Subcutaneous abdominal adipose tissue (tissue), 5 donors: Measurements from ENCODE around the gene ADK.

ENCODE experiments used
- H3K27ac ChIP-seq: one replicate; pipeline ENCODE4 v1.7.0; 2013; ENCODE audit warnings: low read depth, mild to moderate bottlenecking, inconsistent platforms, low read length, moderate library complexity
- H3K27me3 ChIP-seq, 5 donors: one replicate each; pipeline ENCODE4 v1.7.0; 2013; ENCODE audit warnings: low read length in 5 of 5, inconsistent platforms in 1 of 5; ENCODE audit not compliant: control insufficient read depth in 5 of 5, insufficient read depth in 4 of 5
- H3K36me3 ChIP-seq, 5 donors: one replicate each; pipeline ENCODE4 v1.7.0; 2013; ENCODE audit warnings: low read length in 5 of 5; ENCODE audit not compliant: control insufficient read depth in 5 of 5, insufficient read depth in 5 of 5
- H3K4me1 ChIP-seq, 5 donors: one replicate each; pipeline ENCODE4 v1.7.0; 2013; ENCODE audit warnings: low read length in 5 of 5, mild to moderate bottlenecking in 3 of 5, moderate library complexity in 1 of 5; ENCODE audit not compliant: control insufficient read depth in 5 of 5, insufficient read depth in 5 of 5
- H3K4me3 ChIP-seq, 5 donors: one replicate each; pipeline ENCODE4 v1.7.0; 2013; ENCODE audit warnings: low read length in 5 of 5, low read depth in 1 of 5
- H3K9ac ChIP-seq, 5 donors: one replicate each; pipeline ENCODE4 v1.7.0; 2013; ENCODE audit warnings: low read length in 5 of 5, mild to moderate bottlenecking in 4 of 5, moderate library complexity in 3 of 5
- H3K9me3 ChIP-seq, 5 donors: one replicate each; pipeline ENCODE4 v1.7.0; 2013; ENCODE audit warnings: low read length in 5 of 5; ENCODE audit not compliant: control insufficient read depth in 5 of 5
- donor health status: healthy.
- donor health status: healthy.
- donor health status: healthy.
- donor health status: healthy.
- donor health status: healthy.

The ADK gene

GRCh38 chr10:74635655-74636054 is 484.6 kb downstream of the ADK start:
- no peak overlapping the region for H3K27ac ChIP-seq
- no peak overlapping the region for H3K9ac ChIP-seq
- H3K4me1 ChIP-seq: no peaks in the 10 kb centered on the region
- peaks cover 4 to 11% (median 9%) of the 10 kb centered on the region in 5 donors for H3K9me3 ChIP-seq
- H3K27me3 ChIP-seq: no peaks in the 10 kb centered on the region
- peaks cover 0 to 20% (median 3%) of the 10 kb centered on the region in 5 donors for H3K36me3 ChIP-seq
- H3K4me3 ChIP-seq: no peak overlapping the region

GRCh38 chr10:74637685-74638084 is 486.7 kb downstream of the ADK start:
- no peak overlapping the region for H3K4me3 ChIP-seq
- H3K9me3 ChIP-seq: peaks cover 4 to 11% (median 9%) of the 10 kb centered on the region in 5 donors

DNA sequence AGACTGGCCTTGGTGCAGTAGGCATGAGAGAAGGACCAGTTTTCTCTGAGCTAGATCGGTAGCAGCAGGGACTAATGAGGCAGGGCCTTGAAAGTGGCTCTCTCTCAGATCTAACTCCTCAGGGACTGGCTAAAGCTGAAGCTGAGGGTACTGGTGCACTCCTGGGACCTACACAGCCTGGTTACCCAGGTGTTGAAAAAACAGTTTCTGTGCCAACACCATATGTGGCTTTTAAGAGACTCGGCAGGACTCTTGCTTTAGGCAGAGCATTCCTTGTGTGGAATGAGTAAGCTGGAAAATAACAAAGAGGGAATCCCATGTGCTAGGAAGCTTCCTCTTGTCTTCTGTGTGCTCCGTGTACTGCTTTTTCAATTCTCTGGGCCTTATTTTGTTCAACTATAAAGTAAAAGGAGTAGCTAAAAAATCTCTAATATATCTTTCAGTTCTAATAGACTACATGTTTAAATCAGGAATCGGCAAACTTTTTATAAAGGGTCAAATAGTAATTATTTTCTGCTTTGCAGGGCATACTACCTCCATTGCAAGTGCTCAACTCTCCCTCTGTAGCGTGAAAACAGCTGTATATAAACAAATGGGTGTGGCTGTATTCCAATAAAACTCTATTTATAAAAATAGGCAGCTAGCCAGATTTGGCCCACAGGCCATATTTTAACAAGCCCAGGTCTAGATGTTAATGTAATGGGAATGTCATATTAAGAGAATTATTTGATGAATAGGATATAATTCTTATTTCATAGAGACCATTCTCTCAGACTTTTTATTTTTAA is 489.3 kb downstream of the ADK start:
- Histone ChIP-seq H3K36me3 (peaks cover 0 to 5% (median 0%) of the 10 kb centered on the region in 5 donors), H3K9me3 (peaks cover 0 to 5% (median 2%) of the 10 kb centered on the region in 5 donors), H3K27me3 (no peaks in the 10 kb centered on the region), H3K4me1 (no peaks in the 10 kb centered on the region), H3K4me3 (no peak overlapping the region), H3K27ac (no peak overlapping the region), H3K9ac (no peak overlapping the region)

More at GRCh38 chr10:74637685-74638084, 486.7 kb downstream of the ADK start:
- peaks cover 0 to 12% (median 0%) of the 10 kb centered on the region in 5 donors for H3K36me3 ChIP-seq
- H3K27ac ChIP-seq: no peak overlapping the region
- no peaks in the 10 kb centered on the region for H3K27me3 ChIP-seq
- H3K9ac ChIP-seq: no peak overlapping the region
- H3K4me1 ChIP-seq: no peaks in the 10 kb centered on the region

DNA sequence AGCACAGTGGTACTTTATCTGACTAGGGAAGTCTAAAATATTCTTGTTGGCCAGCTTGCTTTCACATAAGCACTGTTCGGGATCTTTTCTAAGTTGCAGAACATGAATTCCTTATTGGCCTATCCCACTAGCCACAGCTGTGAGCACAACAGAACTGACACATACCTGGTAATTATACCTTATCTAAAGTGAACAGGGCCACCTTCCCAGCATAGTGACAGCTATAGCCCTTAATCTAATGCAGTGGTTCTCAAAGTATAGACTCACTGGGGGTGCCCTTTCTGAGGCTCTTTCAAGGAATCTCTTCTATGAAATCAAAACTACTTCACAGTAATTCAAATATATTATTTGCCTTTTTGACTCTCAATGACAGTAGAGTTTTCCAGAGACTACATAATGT is 490.6 kb downstream of the ADK start:
- H3K27me3 ChIP-seq: no peaks in the 10 kb centered on the region
- no peak overlapping the region for H3K9ac ChIP-seq
- no peaks in the 10 kb centered on the region for H3K4me1 ChIP-seq
- H3K4me3 ChIP-seq: no peak overlapping the region
- peaks cover 0 to 4% (median 0%) of the 10 kb centered on the region in 5 donors for H3K9me3 ChIP-seq
- no peak overlapping the region for H3K27ac ChIP-seq
- peaks cover 0 to 2% (median 0%) of the 10 kb centered on the region in 5 donors for H3K36me3 ChIP-seq

DNA sequence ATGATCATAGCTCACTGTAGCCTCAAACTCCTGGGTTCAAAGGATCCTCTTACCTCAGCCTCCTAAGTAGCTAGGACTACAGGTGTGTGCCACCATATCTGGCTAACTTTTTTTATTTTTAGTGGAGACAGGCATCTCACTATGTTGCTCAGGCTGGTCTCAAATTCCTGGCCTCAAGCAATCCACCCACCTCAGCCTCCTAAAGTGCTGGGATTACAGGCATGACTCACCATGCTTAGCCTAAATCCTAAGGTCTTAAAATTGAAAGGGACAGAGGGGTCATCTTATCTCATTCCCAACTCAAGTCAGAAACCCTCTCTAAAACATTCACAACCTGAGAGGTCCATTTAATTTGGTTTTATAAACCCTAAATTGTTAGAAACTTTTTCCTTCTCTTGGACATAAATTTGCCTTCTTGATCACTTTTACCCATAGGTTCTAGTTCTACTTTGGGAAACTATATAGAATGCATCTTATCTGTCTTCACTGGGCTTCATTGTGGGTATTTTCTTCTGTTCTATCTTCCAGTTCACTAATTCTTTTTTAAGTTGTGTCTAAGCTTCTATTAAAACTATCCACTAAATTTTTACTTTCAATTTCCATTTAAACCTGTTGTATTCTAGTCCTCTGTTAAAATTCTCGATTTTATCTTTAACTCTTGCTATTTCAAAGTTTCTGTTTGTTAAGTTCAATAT is 492.0 kb downstream of the ADK start:
- no peak overlapping the region for H3K9ac ChIP-seq

GRCh38 chr10:74643596-74643975 is 492.6 kb downstream of the ADK start:
- H3K36me3 ChIP-seq: no peaks in the 10 kb centered on the region
- no peak overlapping the region for H3K9ac ChIP-seq
- H3K9me3 ChIP-seq: peaks cover 0 to 4% (median 0%) of the 10 kb centered on the region in 5 donors
- no peaks in the 10 kb centered on the region for H3K4me1 ChIP-seq
- H3K4me3 ChIP-seq: no peak overlapping the region
- no peak overlapping the region for H3K27ac ChIP-seq
- no peaks in the 10 kb centered on the region for H3K27me3 ChIP-seq

More for the DNA sequence above, 492.0 kb downstream of the ADK start:
- H3K36me3 ChIP-seq: no peaks in the 10 kb centered on the region
- H3K9me3 ChIP-seq: peaks cover 0 to 4% (median 0%) of the 10 kb centered on the region in 5 donors
- no peaks in the 10 kb centered on the region for H3K27me3 ChIP-seq
- H3K27ac ChIP-seq: no peak overlapping the region
- H3K4me3 ChIP-seq: no peak overlapping the region
- H3K4me1 ChIP-seq: no peaks in the 10 kb centered on the region

- no peak overlapping the region for H3K9ac ChIP-seq
- H3K9me3 ChIP-seq: peaks cover 0 to 4% (median 0%) of the 10 kb centered on the region in 5 donors
- H3K4me3 ChIP-seq: no peak overlapping the region
- H3K27ac ChIP-seq: no peak overlapping the region
- no peaks in the 10 kb centered on the region for H3K4me1 ChIP-seq
- no peaks in the 10 kb centered on the region for H3K27me3 ChIP-seq
- no peaks in the 10 kb centered on the region for H3K36me3 ChIP-seq
These were observed 493.7 kb downstream of the ADK start for GRCh38 chr10:74644738-74645137.

- Histone ChIP-seq H3K27ac (no peak overlapping the region), H3K36me3 (no peaks in the 10 kb centered on the region), H3K4me3 (no peak overlapping the region), H3K4me1 (no peaks in the 10 kb centered on the region), H3K9me3 (peaks cover 0 to 4% (median 0%) of the 10 kb centered on the region in 5 donors), H3K9ac (no peak overlapping the region), H3K27me3 (no peaks in the 10 kb centered on the region)
These were observed 494.7 kb downstream of the ADK start for GRCh38 chr10:74645692-74646091.

GRCh38 chr10:74650613-74651012 is 499.6 kb downstream of the ADK start:
- Histone ChIP-seq H3K4me3 (no peak overlapping the region), H3K27ac (no peak overlapping the region), H3K9ac (no peak overlapping the region), H3K9me3 (no peaks in the 10 kb centered on the region), H3K27me3 (no peaks in the 10 kb centered on the region), H3K36me3 (no peaks in the 10 kb centered on the region), H3K4me1 (no peaks in the 10 kb centered on the region)

- Histone ChIP-seq H3K27me3 (no peaks in the 10 kb centered on the region), H3K4me3 (no peak overlapping the region), H3K9me3 (no peaks in the 10 kb centered on the region), H3K27ac (no peak overlapping the region), H3K4me1 (no peaks in the 10 kb centered on the region), H3K36me3 (no peaks in the 10 kb centered on the region), H3K9ac (no peak overlapping the region)
These were observed 500.5 kb downstream of the ADK start for GRCh38 chr10:74651565-74651964.
